HepG2 (cell line): Measurements from ENCODE around the gene HSF4. TPM values are rescaled to one million over a fixed set of nuclear protein-coding genes. Genes with fewer than 3 reads are reported as not detected.

ENCODE experiments used
- AGO1 ChIP-seq: fragments of 200-400 bp; formaldehyde crosslinking; IDR thresholded peaks from 2 replicates; pipeline ENCODE4 v1.6.1; 2017; ENCODE audit warnings: mild to moderate bottlenecking, low read depth, low read length, moderate library complexity; ENCODE audit not compliant: poor library complexity, severe bottlenecking
- FOSL1 ChIP-seq: sonication (generic); formaldehyde crosslinking; IDR thresholded peaks from 2 replicates; pipeline ENCODE4 v1.9.0; 2021; ENCODE audit warnings: missing genetic modification reagents, borderline replicate concordance
- FOXK1 ChIP-seq: sonication (generic); formaldehyde crosslinking; IDR thresholded peaks from 2 replicates; pipeline ENCODE4 v1.4.0; 2020; ENCODE audit warnings: low read depth, missing genetic modification reagents, borderline replicate concordance
- GTF2F1 ChIP-seq: fragments of 150-350 bp; IDR thresholded peaks from 2 replicates; pipeline ENCODE4 v1.6.1; 2014; ENCODE audit warnings: low read length
- HDAC1 ChIP-seq: sonication (generic); formaldehyde crosslinking; IDR thresholded peaks from 2 replicates; pipeline ENCODE4 v1.5.1; 2020; ENCODE audit warnings: mild to moderate bottlenecking, missing genetic modification reagents
- HNRNPL ChIP-seq: fragments of 200-400 bp; formaldehyde crosslinking; IDR thresholded peaks from 2 replicates; pipeline ENCODE4 v1.6.1; 2017; ENCODE audit warnings: mild to moderate bottlenecking, low read depth, low read length
- KDM2A ChIP-seq: sonication (generic); formaldehyde crosslinking; IDR thresholded peaks from 2 replicates; pipeline ENCODE4 v1.4.0; 2020; ENCODE audit warnings: low read depth, missing genetic modification reagents, borderline replicate concordance
- KLF13 ChIP-seq: sonication (generic); formaldehyde crosslinking; IDR thresholded peaks from 2 replicates; pipeline ENCODE4 v1.4.0; 2020; ENCODE audit warnings: mild to moderate bottlenecking, missing genetic modification reagents
- KMT2A ChIP-seq: sonication (generic); formaldehyde crosslinking; IDR thresholded peaks from 2 replicates; pipeline ENCODE4 v1.4.0; 2020; ENCODE audit warnings: missing genetic modification reagents
- MAFK ChIP-seq, 2 experiments: IDR thresholded peaks in 1 of 2; conservative IDR thresholded peaks in 1 of 2; 2 replicates each; pipeline ENCODE4 v1.6.1; 2011; ENCODE audit warnings: improper control_type of control experiment in 2 of 2, low read length in 2 of 2
- MIER3 ChIP-seq: IDR thresholded peaks from 2 replicates; pipeline ENCODE4 v1.6.1; 2016; ENCODE audit warnings: missing compliant biosample characterization, borderline replicate concordance
- SETDB1 ChIP-seq: sonication (generic); formaldehyde crosslinking; IDR thresholded peaks from 2 replicates; pipeline ENCODE4 v1.5.1; 2020; ENCODE audit warnings: missing genetic modification reagents, mild to moderate bottlenecking, borderline replicate concordance
- TBP ChIP-seq: sonication (generic); formaldehyde crosslinking; IDR thresholded peaks from 2 replicates; pipeline ENCODE4 v1.5.0; 2020; ENCODE audit warnings: missing genetic modification reagents
- TFE3 ChIP-seq: IDR thresholded peaks from 2 replicates; pipeline ENCODE4 v1.6.1; 2016
- THAP7 ChIP-seq: sonication (generic); formaldehyde crosslinking; IDR thresholded peaks from 2 replicates; pipeline ENCODE4 v1.8.1; 2023; ENCODE audit warnings: mild to moderate bottlenecking, missing genetic modification reagents
- ZMYM3 ChIP-seq: sonication (generic); formaldehyde crosslinking; IDR thresholded peaks from 2 replicates; pipeline ENCODE4 v1.5.1; 2020; ENCODE audit warnings: mild to moderate bottlenecking, missing genetic modification reagents
- ZNF121 ChIP-seq: sonication (generic); formaldehyde crosslinking; IDR thresholded peaks from 2 replicates; pipeline ENCODE4 v1.5.0; 2020; ENCODE audit warnings: mild to moderate bottlenecking, missing genetic modification reagents
- ZNF124 ChIP-seq: sonication (generic); formaldehyde crosslinking; IDR thresholded peaks from 2 replicates; pipeline ENCODE4 v1.4.0; 2020; ENCODE audit warnings: missing genetic modification reagents
- ZNF501 ChIP-seq: sonication (generic); formaldehyde crosslinking; IDR thresholded peaks from 2 replicates; pipeline ENCODE4 v1.5.1; 2020; ENCODE audit warnings: mild to moderate bottlenecking, moderate library complexity, missing genetic modification reagents
- ZNF605 ChIP-seq: sonication (generic); formaldehyde crosslinking; IDR thresholded peaks from 2 replicates; pipeline ENCODE4 v1.8.0; 2022; ENCODE audit warnings: mild to moderate bottlenecking, missing genetic modification reagents
- ZNF607 ChIP-seq: sonication (generic); formaldehyde crosslinking; IDR thresholded peaks from 2 replicates; pipeline ENCODE4 v1.5.1; 2020; ENCODE audit warnings: missing genetic modification reagents, mild to moderate bottlenecking, borderline replicate concordance
- ZNF839 ChIP-seq: sonication (generic); formaldehyde crosslinking; IDR thresholded peaks from 2 replicates; pipeline ENCODE4 v1.4.0; 2020; ENCODE audit warnings: missing genetic modification reagents, mild to moderate bottlenecking, borderline replicate concordance
- ZSCAN31 ChIP-seq: sonication (generic); formaldehyde crosslinking; IDR thresholded peaks from 2 replicates; pipeline ENCODE4 v1.5.0; 2020; ENCODE audit warnings: low read depth, mild to moderate bottlenecking, missing genetic modification reagents
- polyA plus RNA-seq, 8 experiments: library from polyadenylated mRNA; depleted of rRNA in 3 of 8; stranded (reverse) in 7 of 8; unstranded in 1 of 8; fragments of >200 nt; fragmentation: Illumina TruSeq in 4 of 8; extraction: Trizol in 4 of 8; gene quantifications; 2 replicates each; pipeline versions ENCODE4 v1.2.1 to v1.2.3, GENCODE V29; 2011 to 2016; ENCODE audit warnings: low read depth in 4 of 8, missing spikeins in 1 of 8, mixed read lengths in 1 of 8; ENCODE audit not compliant: insufficient read depth in 1 of 8
- total RNA-seq, 5 experiments: library from RNA; depleted of rRNA; stranded (reverse); fragments of >200 nt; fragmentation: Illumina TruSeq; extraction: Trizol; gene quantifications; 2 replicates each; pipeline ENCODE4 v1.2.3, GENCODE V29; 2016; ENCODE audit warnings: low read depth in 1 of 5
- TF ChIP-seq, protein P1 (sequence below): sonication (generic); formaldehyde crosslinking; IDR thresholded peaks from 2 replicates; pipeline ENCODE4 v1.4.0; 2020; ENCODE audit warnings: missing genetic modification reagents
- TF ChIP-seq, protein P2 (sequence below): sonication (generic); formaldehyde crosslinking; IDR thresholded peaks from 2 replicates; pipeline ENCODE4 v1.4.0; 2020; ENCODE audit warnings: mild to moderate bottlenecking, missing genetic modification reagents, borderline replicate concordance

Gene HSF4
- total and polyA plus RNA-seq, 2 of the 13 experiments (the other 11 are each of a cell fraction or from before 2014, with no cell fraction given): 3.5 to 16.9 TPM

- TF ChIP-seq TFE3 (CRISPR knock-in tag): no peak
- TF ChIP-seq MIER3 (CRISPR knock-in tag): no peak
- TF ChIP-seq ZNF605 (CRISPR knock-in tag): no peak
- no peak for TF ChIP-seq HDAC1
- TF ChIP-seq MAFK (conservative IDR thresholded peaks at IDR 0.05 in 1 of 2, IDR thresholded peaks at IDR 0.05 in 1 of 2; ENCODE audit: low read length in 2 of 2): no peak
- no peak for TF ChIP-seq TBP (CRISPR knock-in tag)
- no peak for TF ChIP-seq ZNF839 (CRISPR knock-in tag)
- no peak for TF ChIP-seq ZNF121 (CRISPR knock-in tag)
- no peak for TF ChIP-seq GTF2F1
- TF ChIP-seq KMT2A (CRISPR knock-in tag): no peak
- 0 out of 2 replicates have a peak, but pooled peaks have one; percentile 48 for TF ChIP-seq SETDB1 (CRISPR knock-in tag)
- peak; percentile 95 for TF ChIP-seq AGO1
- TF ChIP-seq ZMYM3: no peak
- no peak for TF ChIP-seq ZSCAN31
- no peak for TF ChIP-seq KLF13 (CRISPR knock-in tag)
- TF ChIP-seq, protein P1, sequence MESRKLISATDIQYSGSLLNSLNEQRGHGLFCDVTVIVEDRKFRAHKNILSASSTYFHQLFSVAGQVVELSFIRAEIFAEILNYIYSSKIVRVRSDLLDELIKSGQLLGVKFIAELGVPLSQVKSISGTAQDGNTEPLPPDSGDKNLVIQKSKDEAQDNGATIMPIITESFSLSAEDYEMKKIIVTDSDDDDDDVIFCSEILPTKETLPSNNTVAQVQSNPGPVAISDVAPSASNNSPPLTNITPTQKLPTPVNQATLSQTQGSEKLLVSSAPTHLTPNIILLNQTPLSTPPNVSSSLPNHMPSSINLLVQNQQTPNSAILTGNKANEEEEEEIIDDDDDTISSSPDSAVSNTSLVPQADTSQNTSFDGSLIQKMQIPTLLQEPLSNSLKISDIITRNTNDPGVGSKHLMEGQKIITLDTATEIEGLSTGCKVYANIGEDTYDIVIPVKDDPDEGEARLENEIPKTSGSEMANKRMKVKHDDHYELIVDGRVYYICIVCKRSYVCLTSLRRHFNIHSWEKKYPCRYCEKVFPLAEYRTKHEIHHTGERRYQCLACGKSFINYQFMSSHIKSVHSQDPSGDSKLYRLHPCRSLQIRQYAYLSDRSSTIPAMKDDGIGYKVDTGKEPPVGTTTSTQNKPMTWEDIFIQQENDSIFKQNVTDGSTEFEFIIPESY (CRISPR knock-in tag): peak; percentile 76; the same call in 1 of the 2 replicates
- TF ChIP-seq, protein P2, sequence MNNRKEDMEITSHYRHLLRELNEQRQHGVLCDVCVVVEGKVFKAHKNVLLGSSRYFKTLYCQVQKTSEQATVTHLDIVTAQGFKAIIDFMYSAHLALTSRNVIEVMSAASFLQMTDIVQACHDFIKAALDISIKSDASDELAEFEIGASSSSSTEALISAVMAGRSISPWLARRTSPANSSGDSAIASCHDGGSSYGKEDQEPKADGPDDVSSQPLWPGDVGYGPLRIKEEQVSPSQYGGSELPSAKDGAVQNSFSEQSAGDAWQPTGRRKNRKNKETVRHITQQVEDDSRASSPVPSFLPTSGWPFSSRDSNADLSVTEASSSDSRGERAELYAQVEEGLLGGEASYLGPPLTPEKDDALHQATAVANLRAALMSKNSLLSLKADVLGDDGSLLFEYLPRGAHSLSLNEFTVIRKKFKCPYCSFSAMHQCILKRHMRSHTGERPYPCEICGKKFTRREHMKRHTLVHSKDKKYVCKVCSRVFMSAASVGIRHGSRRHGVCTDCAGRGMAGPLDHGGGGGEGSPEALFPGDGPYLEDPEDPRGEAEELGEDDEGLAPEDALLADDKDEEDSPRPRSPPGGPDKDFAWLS (CRISPR knock-in tag): no peak
- peak; percentile 61 for TF ChIP-seq KDM2A (CRISPR knock-in tag)
- TF ChIP-seq HNRNPL: 0 out of 2 replicates have a peak, but pooled peaks have one; percentile 57
- no peak for TF ChIP-seq FOSL1 (CRISPR knock-in tag)
- TF ChIP-seq ZNF501 (CRISPR knock-in tag): peak; percentile 72
- no peak for TF ChIP-seq THAP7 (CRISPR knock-in tag)
- peak; percentile 43; the same call in 1 of the 2 replicates for TF ChIP-seq ZNF607 (CRISPR knock-in tag)
- no peak for TF ChIP-seq ZNF124 (CRISPR knock-in tag)
- 0 out of 2 replicates have a peak, but pooled peaks have one; percentile 22 for TF ChIP-seq FOXK1
Measured at GRCh38 chr16:67149276-67150046, 15.1 kb upstream of the HSF4 start (continued).
